Caco-2 (cell line): Measurements from ENCODE around the gene CABP2. TPM values are rescaled to one million over a fixed set of nuclear protein-coding genes. Genes with fewer than 3 reads are reported as not detected.

Experiments used
- BruUV-seq: library from RNA; stranded (reverse); fragments of 400-500 nt; replicated peaks from 2 replicates; lab custom pipeline; 2021; lab: Mats Ljungman, UMichigan
- CTCF ChIA-PET: fragments of 300-600 bp; sonication (Branson Sonifier 250); formaldehyde crosslinking; loops from one replicate; lab custom pipeline; 2022; ENCODE audit warnings: antibody characterized with exemption; lab: Charles Lee
- POLR2A ChIA-PET: fragments of 300-600 bp; sonication (Branson Sonifier 250); formaldehyde crosslinking; loops from one replicate; lab custom pipeline; 2022; ENCODE audit warnings: antibody characterized with exemption; lab: Charles Lee
- DNase-seq, 2 experiments: peaks; one replicate each; pipeline versions ENCODE4 v3.0.0 to v3.0.0-alpha.2; 2020 to 2022
- H3K27me3 ChIP-seq: replicated peaks from 2 replicates; pipeline ENCODE4 v1.6.0; 2011; ENCODE audit warnings: low read length; ENCODE audit not compliant: control insufficient read depth, insufficient read depth
- H3K36me3 ChIP-seq: 2 replicates; pipeline ENCODE4 v1.5.1; 2011; ENCODE audit warnings: low read length; ENCODE audit not compliant: control insufficient read depth, insufficient read depth
- H3K4me1 ChIP-seq: fragments of 250-450 bp; sonication (Bioruptor Pico); 2 replicates; pipeline ENCODE4 v1.5.1; 2020; ENCODE audit warnings: mild to moderate bottlenecking
- H3K4me3 ChIP-seq: 2 replicates; pipeline ENCODE4 v1.5.1; 2011; ENCODE audit warnings: low read depth, mild to moderate bottlenecking, control low read depth, low read length
- H3K9me3 ChIP-seq: fragments of 250-450 bp; sonication (Bioruptor Pico); 2 replicates; pipeline ENCODE4 v1.5.1; 2020; ENCODE audit warnings: mild to moderate bottlenecking, moderate library complexity
- H3K27ac Mint-ChIP-seq: one replicate; pipeline ENCODE4 v1.8.0; 2022; ENCODE audit warnings: mixed read lengths; ENCODE audit not compliant: unreplicated experiment
- H3K27me3 Mint-ChIP-seq: one replicate; pipeline ENCODE4 v1.8.0; 2022; ENCODE audit warnings: mixed read lengths; ENCODE audit not compliant: insufficient read depth, unreplicated experiment
- H3K36me3 Mint-ChIP-seq: one replicate; pipeline ENCODE4 v1.8.0; 2022; ENCODE audit warnings: mild to moderate bottlenecking, mixed read lengths; ENCODE audit not compliant: insufficient read depth, unreplicated experiment
- H3K4me1 Mint-ChIP-seq: one replicate; pipeline ENCODE4 v1.8.0; 2022; ENCODE audit warnings: low read depth, mixed read lengths; ENCODE audit not compliant: unreplicated experiment
- H3K4me3 Mint-ChIP-seq: one replicate; pipeline ENCODE4 v1.8.0; 2022; ENCODE audit warnings: mild to moderate bottlenecking, moderate library complexity, mixed read lengths; ENCODE audit not compliant: unreplicated experiment
- H3K9me3 Mint-ChIP-seq: one replicate; pipeline ENCODE4 v1.8.0; 2022; ENCODE audit warnings: mixed read lengths; ENCODE audit not compliant: unreplicated experiment
- intact Hi-C: fragments of 100-400 bp; cut with micrococcal nuclease; formaldehyde crosslinking; loops from one replicate; pipeline ENCODE4 v1.10.0; 2022; ENCODE audit not compliant: unreplicated experiment
- total RNA-seq: library from RNA; stranded (reverse); gene quantifications from 2 replicates; pipeline ENCODE4 v1.2.3, GENCODE V29; 2022
- TF ChIP-seq, protein P1 (sequence below), 2 experiments: fragments of 200-600 bp in 1 of 2; IDR thresholded peaks; 1 replicate in 1 of 2; 2 replicates in 1 of 2; pipeline versions ENCODE4 v1.5.1 to v1.8.0; 2011 to 2022; ENCODE audit warnings: antibody characterized with exemption in 1 of 2, control low read depth in 1 of 2, inconsistent platforms in 1 of 2, low read depth in 1 of 2, low read length in 1 of 2, mild to moderate bottlenecking in 1 of 2, moderate library complexity in 1 of 2; ENCODE audit not compliant: insufficient read depth in 1 of 2, severe bottlenecking in 1 of 2, unreplicated experiment in 1 of 2

CABP2 gene
- total RNA-seq, 1 experiment from 2014 or later, result not detected

DNA sequence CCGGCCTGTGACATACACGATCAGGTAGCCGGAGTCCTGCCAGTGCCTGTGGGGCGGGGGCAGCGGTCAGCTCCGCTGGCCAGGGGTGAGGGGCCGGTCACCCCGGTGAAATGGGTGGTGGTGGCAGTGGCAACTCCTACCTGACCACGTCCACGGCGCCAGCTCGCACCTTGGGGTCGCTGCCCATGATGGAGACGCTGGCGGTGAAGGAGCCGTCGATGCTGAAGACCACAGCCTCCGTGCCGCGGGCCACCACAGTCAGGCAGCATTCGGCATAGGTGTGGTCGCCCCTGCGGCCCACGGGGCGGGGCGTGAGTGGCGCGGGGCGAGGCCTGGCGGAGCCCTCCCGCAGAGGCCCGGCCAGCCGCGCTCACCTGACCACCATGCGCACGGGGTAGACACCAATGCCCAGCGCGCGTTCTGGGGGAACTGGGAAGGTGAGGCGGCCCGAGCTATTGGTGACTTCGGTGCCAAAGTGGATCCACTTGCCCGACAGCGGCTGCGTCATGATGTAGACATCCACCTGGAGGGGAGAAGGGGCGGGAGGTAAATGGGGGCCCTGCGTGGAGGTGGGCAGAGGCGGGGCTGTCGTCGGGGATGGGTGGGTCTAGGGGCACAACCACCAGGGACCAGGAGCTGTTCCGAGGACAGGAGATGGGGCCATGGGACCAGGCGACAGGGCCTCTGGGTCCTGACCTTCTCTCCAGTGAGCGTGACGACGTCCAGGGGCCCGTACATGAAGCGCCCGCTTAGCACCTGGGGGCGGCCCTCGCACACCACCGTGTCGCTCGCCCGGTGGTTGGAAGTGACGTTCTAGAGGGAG is 29.5 kb downstream of the CABP2 start:
- intact Hi-C loops, result no loop called here
- ChIA-PET CTCF (no interaction called here), POLR2A (interaction anchor here (1.2 kb wide), 1 partner anchor 73 kb away, joined by 6 read pairs; no protein-coding TSS in a partner anchor)
- H3K27me3 ChIP-seq, result no peaks in the 10 kb centered on the region
- TF ChIP-seq, protein P1, sequence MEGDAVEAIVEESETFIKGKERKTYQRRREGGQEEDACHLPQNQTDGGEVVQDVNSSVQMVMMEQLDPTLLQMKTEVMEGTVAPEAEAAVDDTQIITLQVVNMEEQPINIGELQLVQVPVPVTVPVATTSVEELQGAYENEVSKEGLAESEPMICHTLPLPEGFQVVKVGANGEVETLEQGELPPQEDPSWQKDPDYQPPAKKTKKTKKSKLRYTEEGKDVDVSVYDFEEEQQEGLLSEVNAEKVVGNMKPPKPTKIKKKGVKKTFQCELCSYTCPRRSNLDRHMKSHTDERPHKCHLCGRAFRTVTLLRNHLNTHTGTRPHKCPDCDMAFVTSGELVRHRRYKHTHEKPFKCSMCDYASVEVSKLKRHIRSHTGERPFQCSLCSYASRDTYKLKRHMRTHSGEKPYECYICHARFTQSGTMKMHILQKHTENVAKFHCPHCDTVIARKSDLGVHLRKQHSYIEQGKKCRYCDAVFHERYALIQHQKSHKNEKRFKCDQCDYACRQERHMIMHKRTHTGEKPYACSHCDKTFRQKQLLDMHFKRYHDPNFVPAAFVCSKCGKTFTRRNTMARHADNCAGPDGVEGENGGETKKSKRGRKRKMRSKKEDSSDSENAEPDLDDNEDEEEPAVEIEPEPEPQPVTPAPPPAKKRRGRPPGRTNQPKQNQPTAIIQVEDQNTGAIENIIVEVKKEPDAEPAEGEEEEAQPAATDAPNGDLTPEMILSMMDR (IDR thresholded peaks at IDR 0.05; ENCODE audit: insufficient read depth in 1 of 2, low read depth in 1 of 2, low read length in 1 of 2, severe bottlenecking in 1 of 2, unreplicated experiment in 1 of 2), result no peak
- H3K4me1 Mint-ChIP-seq, result peaks cover 6% of the 10 kb centered on the region
- H3K4me3 ChIP-seq, result no peak overlapping the region
- H3K36me3 ChIP-seq, result peaks cover 10% of the 10 kb centered on the region; the same call in 1 of the 2 replicates
- no peaks in the 10 kb centered on the region for H3K9me3 ChIP-seq
- no peak for DNase-seq
- no peaks in the 10 kb centered on the region for H3K9me3 Mint-ChIP-seq
- H3K4me3 Mint-ChIP-seq, result no peak overlapping the region
- 0 out of 2 replicates have a peak, but pooled peaks cover 5% of the 10 kb centered on the region for H3K4me1 ChIP-seq
- H3K27me3 Mint-ChIP-seq, result no peaks in the 10 kb centered on the region
- no peak overlapping the region for H3K27ac Mint-ChIP-seq
- no TSS peak for BruUV-seq
- peaks cover 86% of the 10 kb centered on the region for H3K36me3 Mint-ChIP-seq

DNA sequence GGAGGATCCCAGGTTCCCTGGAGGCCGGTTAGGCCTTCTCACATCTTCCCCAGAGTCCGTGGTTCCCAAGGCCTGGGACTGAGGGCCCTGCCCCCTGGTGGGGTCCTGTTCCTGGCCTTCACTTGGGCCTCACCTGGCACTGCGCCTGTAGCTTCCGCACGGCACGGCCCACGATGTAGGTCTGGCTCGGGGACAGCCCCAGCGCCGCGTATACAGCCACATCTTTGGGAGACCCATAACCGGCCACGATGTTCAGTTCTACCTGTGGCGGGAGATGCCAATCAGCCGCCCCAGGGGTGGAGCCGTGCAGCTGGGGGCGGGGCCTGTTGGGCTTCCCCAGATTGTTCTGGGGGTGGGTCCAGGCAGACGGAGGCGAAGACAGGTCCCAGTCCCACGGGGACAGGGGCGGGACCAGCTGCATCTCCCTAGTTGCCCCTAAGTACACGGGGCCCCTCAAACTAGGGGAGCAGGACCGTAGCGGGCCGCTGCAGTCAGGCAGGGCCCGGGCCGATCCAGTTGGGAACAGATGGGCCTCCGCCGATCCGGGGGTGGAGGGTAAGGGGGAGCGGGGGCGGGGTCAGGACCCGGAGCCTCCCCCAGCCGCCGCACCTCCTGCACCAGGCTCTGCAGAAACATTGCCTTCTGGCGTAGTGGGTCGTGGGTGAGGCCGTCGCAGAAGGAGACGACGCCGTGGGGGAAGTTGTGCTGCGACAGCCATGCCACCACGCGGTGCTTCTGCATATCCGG is 30.3 kb downstream of the CABP2 start:
- Histone ChIP-seq H3K27me3 (no peaks in the 10 kb centered on the region), H3K9me3 (no peaks in the 10 kb centered on the region), H3K4me3 (no peak overlapping the region), H3K36me3 (peaks cover 12% of the 10 kb centered on the region), H3K4me1 (0 out of 2 replicates have a peak, but pooled peaks cover 5% of the 10 kb centered on the region)
- TF ChIP-seq, protein P1 (IDR thresholded peaks at IDR 0.05; ENCODE audit: insufficient read depth in 1 of 2, low read depth in 1 of 2, low read length in 1 of 2, severe bottlenecking in 1 of 2, unreplicated experiment in 1 of 2), result no peak
- ChIA-PET CTCF (no interaction called here), POLR2A (interaction anchor here (1.2 kb wide), 1 partner anchor 72 kb away, joined by 6 read pairs; no protein-coding TSS in a partner anchor)
- peaks cover 79% of the 10 kb centered on the region for H3K36me3 Mint-ChIP-seq
- no peak overlapping the region for H3K4me3 Mint-ChIP-seq
- no TSS peak for BruUV-seq
- peaks cover 6% of the 10 kb centered on the region for H3K4me1 Mint-ChIP-seq
- intact Hi-C loops, result no loop called here
- no peaks in the 10 kb centered on the region for H3K9me3 Mint-ChIP-seq
- DNase-seq, result peak in 1 of 2 experiments; percentile 54
- no peaks in the 10 kb centered on the region for H3K27me3 Mint-ChIP-seq
- H3K27ac Mint-ChIP-seq, result no peak overlapping the region

DNA sequence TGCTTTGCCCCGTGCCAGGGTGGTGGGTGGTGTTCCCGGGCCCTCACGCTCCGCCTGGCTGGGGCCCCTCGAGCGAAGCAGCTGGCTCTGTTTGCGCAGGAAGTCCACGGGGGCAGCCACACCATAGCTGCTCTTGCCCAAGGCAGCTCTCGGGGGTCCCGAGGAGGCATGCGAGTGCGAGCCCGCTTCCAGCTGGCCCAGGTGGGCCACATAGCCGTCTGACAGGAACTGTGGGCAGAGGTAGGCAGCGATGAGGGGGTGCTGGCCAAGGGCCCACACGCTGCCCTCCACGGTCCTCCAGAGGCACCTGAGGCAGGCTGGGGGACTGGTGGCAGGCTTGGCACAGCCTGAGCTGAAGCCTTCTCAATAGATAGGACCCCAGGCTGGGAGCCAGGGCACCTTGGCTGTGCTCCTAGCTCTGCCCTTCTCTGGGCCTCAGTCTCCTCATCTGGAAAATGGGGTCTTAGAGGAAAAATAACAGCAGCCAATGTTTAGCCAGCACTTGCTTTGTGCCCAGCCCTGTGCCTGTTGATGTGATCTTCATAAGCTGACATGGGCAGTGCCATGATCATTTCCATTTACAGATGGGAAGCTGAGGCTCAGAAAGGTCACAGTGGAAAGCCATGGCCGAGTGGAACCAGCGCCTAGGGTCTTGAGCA is 31.0 kb downstream of the CABP2 start:
- no TSS peak for BruUV-seq
- Histone ChIP-seq H3K36me3 (peaks cover 13% of the 10 kb centered on the region), H3K4me3 (no peak overlapping the region), H3K4me1 (0 out of 2 replicates have a peak, but pooled peaks cover 5% of the 10 kb centered on the region), H3K27me3 (no peaks in the 10 kb centered on the region), H3K9me3 (no peaks in the 10 kb centered on the region)
- Mint-ChIP-seq H3K27ac (no peak overlapping the region), H3K4me3 (no peak overlapping the region), H3K36me3 (peaks cover 77% of the 10 kb centered on the region), H3K4me1 (peaks cover 6% of the 10 kb centered on the region), H3K27me3 (no peaks in the 10 kb centered on the region), H3K9me3 (no peaks in the 10 kb centered on the region)
- no peak for DNase-seq
- ChIA-PET POLR2A (interaction anchor here (1.2 kb wide), 1 partner anchor 72 kb away, joined by 6 read pairs; no protein-coding TSS in a partner anchor), CTCF (no interaction called here)
- intact Hi-C loops, result no loop called here
- TF ChIP-seq, protein P1 (IDR thresholded peaks at IDR 0.05; ENCODE audit: insufficient read depth in 1 of 2, low read depth in 1 of 2, low read length in 1 of 2, severe bottlenecking in 1 of 2, unreplicated experiment in 1 of 2), result no peak
